Mesenteric fat pad (tissue), 1 donor: ENCODE data around the gene PEX11B. TPM values are rescaled to one million over a fixed set of nuclear protein-coding genes. Genes with fewer than 3 reads are reported as not detected.
A peak's percentile ranks its signal among the peaks of the same experiment; 100 is the strongest.

Experiments used
- DNase-seq: peaks from one replicate; pipeline ENCODE4 v3.0.0-alpha.2; 2020; ENCODE audit warnings: low spot score
- total RNA-seq: library from RNA; stranded (reverse); fragmentation: NEBNext Ultra II Directional; extraction: Animal tissue kit (Norgen Biotek cat#: 25700); gene quantifications from one replicate; pipeline ENCODE4 v1.2.1, GENCODE V29; 2021
- donor health status: DM: yes; HTN: yes; CAD: no.

Gene PEX11B
- total RNA-seq, 1 donor from 2014 or later = 13.9 TPM

DNA sequence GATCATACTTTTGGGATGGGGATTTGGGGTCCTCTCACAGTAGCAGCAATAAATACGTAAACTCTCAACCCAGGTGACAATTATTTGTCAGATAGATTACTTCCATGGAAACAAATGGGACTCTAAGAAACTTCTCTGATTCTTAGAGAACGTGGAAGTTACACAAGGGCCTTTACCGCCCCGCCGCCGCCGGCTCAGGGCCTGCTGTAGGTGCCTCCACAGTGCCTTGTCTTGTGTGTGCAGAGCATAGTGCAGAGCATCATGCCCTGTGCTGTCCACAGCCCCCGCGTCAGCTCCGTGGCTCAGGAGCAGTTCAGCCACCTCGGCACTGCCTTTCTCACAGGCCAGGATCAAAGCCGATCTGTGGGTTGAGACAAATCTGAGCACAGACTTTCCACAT is 43.9 kb downstream of the PEX11B start:
- no peak for DNase-seq

DNA sequence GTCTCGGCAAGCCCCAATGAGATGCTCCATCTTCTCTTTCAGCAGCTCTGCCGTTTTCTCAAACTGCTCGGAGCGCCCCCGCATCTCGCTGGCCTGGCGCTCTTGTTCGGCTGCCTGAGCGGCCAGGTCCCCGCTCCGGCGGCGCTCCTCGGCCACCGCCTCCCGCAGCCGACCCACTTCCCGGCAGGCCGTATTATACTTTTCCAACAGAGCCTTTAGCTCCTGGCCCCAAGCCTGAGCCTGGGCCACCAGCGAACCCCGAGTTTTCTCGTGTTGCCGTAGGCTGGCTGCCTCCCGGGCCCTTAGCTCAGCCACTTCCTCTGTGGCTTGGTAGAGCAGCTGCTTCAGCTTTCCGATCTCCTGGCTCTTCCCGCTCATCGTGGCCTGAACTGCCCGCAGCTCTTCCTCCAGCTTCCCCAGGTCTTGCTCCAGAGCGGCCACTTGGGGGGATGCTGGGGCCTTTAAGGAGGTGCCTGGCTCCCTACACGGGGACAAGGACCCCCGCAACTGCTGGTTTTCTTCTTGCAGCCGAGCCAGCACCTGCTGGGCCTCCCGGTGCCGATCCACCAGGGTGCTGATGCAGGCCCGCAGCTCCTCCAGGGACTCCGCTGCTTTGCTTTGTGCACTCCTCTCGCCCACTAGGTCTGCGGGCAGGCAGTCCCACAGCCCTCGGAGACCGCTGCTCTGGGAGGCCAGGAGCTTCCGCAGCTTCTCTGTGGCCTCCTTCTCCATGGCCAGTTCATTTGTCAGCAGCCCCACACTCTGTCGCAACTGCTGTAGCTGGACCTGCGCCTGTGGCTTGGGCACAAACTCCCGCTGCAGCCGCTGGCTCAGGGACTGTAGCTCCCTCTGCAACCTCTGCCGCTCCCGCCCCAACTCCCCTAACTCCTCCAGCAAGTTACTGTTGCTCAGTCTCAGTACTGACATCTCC is 46.3 kb downstream of the PEX11B start:
- DNase-seq = no peak

DNA sequence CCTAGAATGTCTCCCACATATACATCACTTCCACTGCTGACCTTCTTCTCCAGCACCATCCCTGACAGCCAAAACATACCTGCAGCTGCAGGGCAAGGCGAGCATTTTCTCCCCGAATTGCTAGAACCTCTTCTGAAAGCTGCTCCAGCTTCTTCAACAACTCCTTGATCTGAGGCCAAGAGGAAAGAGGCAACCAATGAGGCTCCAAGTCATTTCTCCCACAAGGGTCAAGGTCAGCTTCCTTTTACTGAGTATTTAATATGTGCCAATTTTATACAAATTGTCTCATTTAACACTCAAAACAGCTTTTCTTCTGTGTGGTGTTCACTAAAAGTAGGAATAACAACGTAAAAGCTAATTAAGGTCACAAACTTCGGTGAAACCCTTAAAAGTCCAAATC is 50.3 kb downstream of the PEX11B start:
- peak; percentile 20 for DNase-seq

DNA sequence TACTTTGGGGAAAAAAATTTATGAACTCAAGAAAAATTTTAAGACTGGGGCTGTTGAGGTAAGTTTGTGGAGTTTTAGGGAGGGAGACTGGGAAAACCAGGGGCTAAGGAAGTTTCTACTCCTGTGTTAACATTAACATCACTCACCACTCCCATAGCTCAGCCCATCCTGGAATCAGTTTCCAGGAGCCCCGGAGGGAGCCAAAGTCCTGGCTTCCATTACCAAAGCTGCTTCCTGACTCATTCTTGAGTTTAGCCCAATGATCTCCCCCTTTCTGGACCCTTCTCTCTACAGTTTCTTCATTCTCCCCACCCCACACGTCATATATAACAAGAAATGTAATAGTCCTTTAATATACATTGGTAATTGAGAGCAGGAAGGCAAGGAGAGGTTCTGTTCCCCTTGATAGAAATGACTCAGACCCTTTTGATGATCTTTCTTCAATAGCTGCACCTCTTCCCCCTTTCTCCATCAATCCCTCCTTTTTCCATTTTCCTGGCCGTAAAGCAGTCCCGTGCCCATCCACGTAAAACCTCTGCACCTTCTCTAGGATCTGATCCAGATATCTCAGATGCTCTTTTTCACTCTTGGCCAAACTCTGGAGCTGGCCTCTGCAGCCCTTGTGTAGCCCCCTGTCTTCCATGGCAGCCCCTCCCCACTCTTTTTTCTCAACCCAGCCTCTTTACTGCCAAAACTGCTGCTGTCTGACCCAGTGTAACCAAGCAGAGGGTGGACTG is 55.1 kb downstream of the PEX11B start:
- no peak for DNase-seq

Other genes with a start within 250 kb of the PEX11B start
- gene PDZK1, start 211.3 kb downstream of the PEX11B start, total RNA-seq = not detected
- not detected for gene CD160, start 199.2 kb downstream of the PEX11B start, total RNA-seq
- 15.1 TPM for gene RNF115, start 94.6 kb downstream of the PEX11B start, total RNA-seq
- 26.6 TPM for gene POLR3C, start 94.5 kb downstream of the PEX11B start, total RNA-seq
- 2.9 TPM for gene NUDT17, start 73.1 kb downstream of the PEX11B start, total RNA-seq
- 23.3 TPM for gene PIAS3, start 59.6 kb downstream of the PEX11B start, total RNA-seq
- 4.3 TPM for gene ANKRD35, start 32.9 kb downstream of the PEX11B start, total RNA-seq
- gene ITGA10, start 8.7 kb downstream of the PEX11B start, total RNA-seq = 1.3 TPM
- gene RBM8A, start 8.8 kb upstream of the PEX11B start, total RNA-seq = 110 TPM
- 26.6 TPM for gene LIX1L, start 39.3 kb upstream of the PEX11B start, total RNA-seq
- 0.74 TPM for gene ANKRD34A, start 45.9 kb upstream of the PEX11B start, total RNA-seq
- 30.7 TPM for gene POLR3GL, start 46.0 kb upstream of the PEX11B start, total RNA-seq
- 692 TPM for gene TXNIP, start 77.9 kb upstream of the PEX11B start, total RNA-seq
- not detected for gene HJV, start 103.0 kb upstream of the PEX11B start, total RNA-seq
- 3.4 TPM for gene NBPF10, start 226.1 kb upstream of the PEX11B start, total RNA-seq